RWPE2 (cell line): ENCODE measurements around the gene MRTFA.
"Not testable (repeated sequence)": the region's sequence is repeated elsewhere in the genome, so short reads cannot be mapped to it uniquely, and the experiment has no call there.

Experiments
- ATAC-seq: fragments of 200-7000 bp; cut with Tn5 transposase; 3 replicates; pipeline ENCODE4 v1.9.1; 2021; ENCODE audit warnings: low read depth
- DNase-seq: peaks from one replicate; pipeline ENCODE4 v3.0.0-alpha.2; 2020; ENCODE audit warnings: low spot score
- H3K27ac ChIP-seq: fragments of 450-650 bp; 2 replicates; pipeline ENCODE4 v1.5.1; 2017; ENCODE audit warnings: mild to moderate bottlenecking; ENCODE audit not compliant: poor library complexity, severe bottlenecking
- H3K27me3 ChIP-seq: fragments of 250-450 bp; sonication (Bioruptor Pico); 2 replicates; pipeline ENCODE4 v1.5.1; 2021; ENCODE audit warnings: mild to moderate bottlenecking, moderate library complexity; ENCODE audit not compliant: insufficient read depth, poor library complexity, severe bottlenecking
- H3K36me3 ChIP-seq: fragments of 250-450 bp; sonication (Bioruptor Pico); 2 replicates; pipeline ENCODE4 v1.5.1; 2020; ENCODE audit warnings: low read depth, mild to moderate bottlenecking, moderate library complexity
- H3K4me1 ChIP-seq: fragments of 250-450 bp; sonication (Bioruptor Pico); 2 replicates; pipeline ENCODE4 v1.5.1; 2021; ENCODE audit warnings: mild to moderate bottlenecking, moderate library complexity; ENCODE audit not compliant: insufficient read depth, poor library complexity, severe bottlenecking
- H3K4me3 ChIP-seq: fragments of 250-450 bp; sonication (Bioruptor Pico); 2 replicates; pipeline ENCODE4 v1.5.1; 2021; ENCODE audit warnings: mild to moderate bottlenecking, moderate library complexity; ENCODE audit not compliant: severe bottlenecking
- H3K9me3 ChIP-seq: fragments of 250-450 bp; sonication (Bioruptor Pico); 2 replicates; pipeline ENCODE4 v1.5.1; 2021; ENCODE audit warnings: mild to moderate bottlenecking, moderate library complexity; ENCODE audit not compliant: severe bottlenecking
- CTCF ChIP-seq: fragments of 450-650 bp; IDR thresholded peaks from one replicate; pipeline ENCODE4 v1.5.1; 2017; ENCODE audit warnings: mild to moderate bottlenecking, moderate library complexity; ENCODE audit not compliant: poor library complexity, severe bottlenecking

MRTFA gene

GRCh38 chr22:40585310-40585751 is 51.2 kb downstream of the MRTFA start:
- TF ChIP-seq CTCF, result no peak
- Histone ChIP-seq H3K27me3 (no peaks in the 10 kb centered on the region), H3K4me1 (peaks cover 25% of the 10 kb centered on the region), H3K36me3 (peaks cover 33% of the 10 kb centered on the region), H3K9me3 (no peaks in the 10 kb centered on the region), H3K27ac (peak overlapping the region; percentile 43), H3K4me3 (no peak overlapping the region)
- DNase-seq (no peak), ATAC-seq (no peak)

GRCh38 chr22:40584766-40585165 is 51.8 kb downstream of the MRTFA start:
- Histone ChIP-seq H3K36me3 (peaks cover 34% of the 10 kb centered on the region), H3K4me1 (peaks cover 24% of the 10 kb centered on the region)
- DNase-seq, H3K27me3 ChIP-seq, H3K27ac ChIP-seq, H3K4me3 ChIP-seq, H3K9me3 ChIP-seq, ATAC-seq: not testable (repeated sequence)

GRCh38 chr22:40583053-40583741 is 53.3 kb downstream of the MRTFA start:
- Histone ChIP-seq H3K27me3 (no peaks in the 10 kb centered on the region), H3K4me1 (peaks cover 11% of the 10 kb centered on the region), H3K27ac (peak overlapping the region; percentile 3), H3K36me3 (peaks cover 35% of the 10 kb centered on the region), H3K4me3 (no peak overlapping the region), H3K9me3 (no peaks in the 10 kb centered on the region)
- DNase-seq (no peak), ATAC-seq (no peak)
- no peak for TF ChIP-seq CTCF

DNA sequence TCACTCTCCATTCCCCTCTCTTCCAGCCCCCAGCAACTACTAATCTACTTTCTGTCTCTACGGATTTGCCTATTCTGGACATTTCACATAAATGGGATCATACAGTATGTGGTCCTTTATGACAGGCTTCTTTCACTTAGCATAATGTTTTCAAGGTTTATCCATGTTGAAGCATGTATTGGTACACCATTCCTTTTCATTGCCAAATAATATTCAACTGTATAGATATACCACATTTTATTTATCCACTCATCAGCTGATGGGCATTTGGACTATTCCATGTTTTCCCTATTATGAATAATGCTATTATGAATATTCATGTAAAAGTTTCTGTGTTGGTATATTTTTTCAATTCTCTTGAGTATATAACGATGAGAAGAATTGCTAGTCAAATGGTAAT is 54.5 kb downstream of the MRTFA start:
- no peak for DNase-seq
- Histone ChIP-seq H3K27me3 (no peaks in the 10 kb centered on the region), H3K4me3 (no peak overlapping the region), H3K4me1 (peaks cover 11% of the 10 kb centered on the region), H3K27ac (no peak overlapping the region), H3K36me3 (peaks cover 32% of the 10 kb centered on the region), H3K9me3 (no peaks in the 10 kb centered on the region)
- ATAC-seq, result no peak
- no peak for TF ChIP-seq CTCF

GRCh38 chr22:40580631-40581030 is 55.9 kb downstream of the MRTFA start:
- ATAC-seq (no peak), DNase-seq (no peak)
- H3K27ac ChIP-seq, result no peak overlapping the region
- H3K4me1 ChIP-seq, result peaks cover 3% of the 10 kb centered on the region
- no peaks in the 10 kb centered on the region for H3K9me3 ChIP-seq
- H3K27me3 ChIP-seq, result no peaks in the 10 kb centered on the region
- TF ChIP-seq CTCF, result no peak
- H3K36me3 ChIP-seq, result peaks cover 29% of the 10 kb centered on the region
- no peak overlapping the region for H3K4me3 ChIP-seq
